Measurements from ENCODE around the gene SGSM2. TPM values are rescaled to one million over a fixed set of nuclear protein-coding genes. Genes with fewer than 3 reads are reported as not detected.

Gene SGSM2
- total RNA-seq, 1 donor from 2014 or later = 69.8 TPM

DNA sequence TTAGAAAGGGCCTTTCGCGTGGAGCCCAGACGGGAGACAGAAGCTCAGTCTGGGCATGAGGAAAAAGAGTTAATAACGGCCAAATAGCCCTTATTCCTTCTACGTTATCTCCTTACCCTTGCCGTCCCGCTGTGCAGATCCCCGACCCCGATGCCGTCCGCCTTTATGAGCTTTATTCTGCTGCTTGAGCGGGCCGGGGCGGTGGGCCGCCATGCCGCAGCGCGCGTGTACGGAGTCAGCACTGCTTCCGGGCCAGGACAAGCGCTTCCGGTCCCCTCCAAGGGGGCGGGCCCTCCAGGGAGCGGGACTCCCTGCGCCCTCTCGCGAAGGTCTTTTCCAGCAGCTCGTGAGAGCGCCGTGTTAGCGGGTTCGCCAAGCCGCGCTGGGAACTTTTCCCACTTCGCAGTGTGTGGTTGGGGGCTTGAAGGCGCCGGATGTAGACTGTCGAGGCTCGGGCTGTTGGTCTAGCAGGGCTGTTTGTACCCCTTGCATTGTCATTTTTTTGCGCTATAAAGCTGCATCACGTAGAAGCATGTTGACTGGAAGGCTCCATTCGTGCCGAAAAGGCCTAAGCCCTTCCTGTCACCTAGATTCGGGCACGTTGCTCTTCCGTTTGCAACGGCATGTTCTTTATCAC, 968 bp upstream of the SGSM2 start, which contains the start of gene TSR1:
Gene TSR1 (minus strand): TSS at position 243 of the 637 bp plus-strand sequence. CDS start 30 bp downstream, at position 213.
- peak; percentile 91 for DNase-seq (ENCODE audit: low spot score)

DNA sequence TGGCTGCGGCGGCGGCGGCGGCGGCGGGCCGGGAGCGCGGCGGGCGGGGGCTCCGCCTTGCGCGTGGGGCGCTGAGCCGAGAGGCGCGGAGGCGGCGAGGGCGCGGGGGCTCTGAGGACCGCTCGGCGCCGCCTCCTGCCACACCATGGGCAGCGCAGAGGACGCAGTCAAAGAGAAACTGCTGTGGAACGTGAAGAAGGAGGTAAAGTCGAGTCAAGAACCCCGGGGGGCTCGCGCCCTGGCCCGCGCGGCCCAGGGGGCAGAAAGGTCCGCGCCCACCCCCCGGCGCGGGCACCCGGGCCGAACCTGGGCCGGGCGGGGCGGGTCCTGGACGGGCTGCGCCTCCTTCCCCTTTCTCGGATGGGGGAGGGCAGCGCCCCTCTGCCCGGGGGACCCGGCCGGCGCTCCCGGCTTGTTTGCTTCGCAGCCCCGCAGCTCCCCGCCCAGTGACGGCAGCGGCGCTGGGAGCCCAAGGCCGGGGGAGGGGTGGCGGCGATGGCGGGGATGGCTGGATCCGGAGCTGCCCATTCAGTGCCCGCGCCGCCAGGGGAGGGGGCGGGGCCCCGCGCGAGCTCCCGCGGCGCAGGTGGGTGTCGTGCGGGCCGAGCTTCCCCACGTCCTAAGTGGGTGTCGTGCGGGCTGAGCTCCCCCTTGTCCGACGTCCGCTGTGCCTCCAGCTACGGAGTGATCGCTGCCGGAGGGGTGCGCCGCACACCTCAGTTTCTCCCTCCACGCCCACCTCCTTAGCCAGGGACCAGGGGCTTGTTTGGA, 428 bp downstream of the SGSM2 start:
- DNase-seq (ENCODE audit: low spot score) = peak; percentile 45

DNA sequence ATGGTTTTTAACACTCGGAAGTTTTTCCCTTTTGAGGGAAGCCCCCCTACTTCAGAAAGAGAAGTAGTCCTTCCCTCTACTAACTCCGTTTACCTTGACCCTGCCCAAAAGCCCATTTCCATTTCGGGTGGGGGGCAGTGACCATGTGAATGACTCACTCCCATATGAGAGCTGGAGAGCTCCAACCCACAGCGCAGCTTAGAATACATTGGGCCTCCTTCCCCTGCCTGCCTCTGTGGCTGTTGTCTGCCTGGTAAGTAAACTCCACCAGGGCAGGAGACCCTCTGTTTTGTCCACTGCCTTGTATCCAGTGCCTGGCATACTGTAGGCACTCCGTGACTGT, 985 bp downstream of the SGSM2 start:
- no peak for DNase-seq (ENCODE audit: low spot score)

DNA sequence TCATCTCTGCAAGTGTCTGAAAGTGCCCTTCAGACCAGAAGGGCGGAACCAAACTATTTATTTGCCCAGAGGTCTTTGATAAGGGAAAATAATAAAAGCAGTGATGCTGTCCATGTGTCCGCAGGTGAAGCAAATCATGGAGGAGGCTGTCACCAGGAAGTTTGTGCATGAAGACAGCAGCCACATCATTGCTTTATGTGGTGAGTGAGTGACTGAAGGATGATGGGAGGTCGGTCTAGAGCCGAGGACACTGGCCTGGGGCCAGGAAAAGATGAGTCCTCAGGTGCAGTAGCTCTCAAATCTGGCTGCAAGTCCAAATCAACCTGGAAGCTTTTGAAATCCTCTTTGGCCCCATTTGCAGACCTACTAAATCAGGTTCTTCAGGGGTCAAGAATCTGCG, 6.1 kb downstream of the SGSM2 start:
- DNase-seq (ENCODE audit: low spot score) = no peak

DNA sequence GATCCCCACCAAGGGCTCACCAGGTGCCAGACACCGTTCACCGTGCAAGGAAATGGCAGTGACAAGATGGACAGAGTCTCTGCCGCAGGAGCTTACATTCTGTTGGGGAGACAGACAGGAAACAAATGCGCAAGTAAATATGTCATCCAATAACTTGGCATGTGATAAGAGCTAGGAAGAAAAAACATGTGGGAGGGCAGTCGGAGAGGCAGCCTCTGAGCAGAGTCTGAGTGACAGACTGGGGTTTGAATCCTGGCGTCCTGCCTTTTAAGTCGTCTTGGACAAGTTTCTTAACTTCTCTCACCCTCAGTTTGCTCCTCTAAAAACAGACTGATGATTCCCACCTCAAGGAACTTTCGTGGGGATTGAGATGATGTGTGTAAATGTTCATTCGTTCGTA, 7.2 kb downstream of the SGSM2 start:
- DNase-seq (ENCODE audit: low spot score) = no peak

DNA sequence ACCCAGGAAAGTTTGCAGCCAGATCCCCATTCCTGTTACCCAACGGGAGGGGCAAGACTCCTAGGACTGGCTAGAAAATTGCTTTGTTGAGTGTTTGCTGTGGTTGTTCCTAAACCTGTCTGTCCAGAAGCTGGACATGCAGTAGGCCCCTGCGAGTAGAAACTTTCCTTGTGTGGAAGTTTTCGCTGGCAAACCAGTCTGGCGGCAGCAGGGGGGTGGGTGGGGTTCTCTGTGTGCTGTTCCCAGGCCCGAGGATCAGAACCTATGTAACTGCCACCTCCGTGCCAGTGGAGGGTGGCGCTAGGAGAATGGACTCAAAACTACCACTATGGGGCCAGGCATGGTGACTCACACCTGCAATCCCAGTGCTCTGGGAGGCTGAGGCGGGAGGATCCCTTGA, 9.2 kb downstream of the SGSM2 start:
- DNase-seq (ENCODE audit: low spot score) = no peak

DNA sequence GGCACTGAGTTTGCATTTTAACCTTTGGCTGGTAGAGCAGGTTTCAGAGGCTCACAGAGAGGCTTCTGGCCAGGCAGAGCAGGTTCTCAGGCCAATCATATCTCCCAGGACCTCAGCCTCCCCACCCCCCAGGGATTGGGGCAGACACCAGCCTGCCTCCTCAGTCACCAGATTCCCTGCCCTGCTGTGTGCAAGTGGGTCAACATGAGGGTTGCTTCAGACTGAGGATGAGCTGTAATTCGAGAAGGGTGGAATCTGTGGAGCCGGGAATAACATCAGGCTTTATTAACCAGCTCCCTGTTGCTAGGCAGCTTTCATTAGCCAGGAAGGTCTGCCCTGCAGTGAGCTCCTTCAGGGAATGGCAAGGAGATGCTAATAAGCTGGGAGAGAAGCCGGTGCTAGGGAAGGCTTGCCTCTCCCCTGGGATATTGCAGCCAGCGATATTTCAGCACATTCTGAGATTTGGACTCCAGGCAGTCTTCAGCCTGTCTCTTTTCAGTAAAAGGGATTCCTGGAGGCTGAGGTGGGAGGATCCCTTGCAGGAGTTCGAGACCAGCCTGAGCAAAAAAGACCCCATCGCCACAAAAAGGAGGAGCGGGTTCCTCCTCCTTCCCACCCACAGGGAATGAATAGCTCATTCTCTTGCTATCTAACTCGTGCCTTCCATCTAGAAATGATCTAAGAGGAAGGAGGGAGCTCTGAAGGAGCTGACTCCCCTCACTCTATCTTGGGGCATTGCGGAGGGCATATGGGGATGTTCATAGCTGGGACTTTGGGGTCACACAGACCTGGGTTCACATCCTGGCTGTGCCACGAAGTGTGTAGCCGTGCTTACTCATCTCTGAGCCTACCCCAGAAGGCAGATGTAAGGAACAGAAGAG, 10.7 kb downstream of the SGSM2 start:
- peak; percentile 67 for DNase-seq (ENCODE audit: low spot score)

DNA sequence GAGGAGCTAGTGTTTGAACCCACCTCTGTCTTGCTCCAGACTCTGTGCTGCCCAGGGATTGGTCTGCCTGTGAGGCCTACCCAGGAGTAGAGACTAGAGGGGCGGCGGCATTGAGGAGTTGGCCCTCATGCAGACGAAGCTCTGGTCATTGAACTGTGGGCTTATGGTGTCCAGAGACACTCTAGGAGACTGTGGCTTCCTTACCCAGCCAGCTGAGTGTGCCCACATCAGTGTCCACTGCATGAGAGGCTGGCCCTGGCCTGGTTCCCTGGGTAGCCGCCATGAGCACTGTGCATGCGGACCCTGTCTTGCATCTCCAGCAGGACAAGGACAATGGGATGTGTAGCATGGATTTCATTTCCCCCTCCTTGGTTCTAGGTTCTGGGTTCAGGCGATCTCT, 14.0 kb downstream of the SGSM2 start:
- DNase-seq (ENCODE audit: low spot score) = no peak

DNA sequence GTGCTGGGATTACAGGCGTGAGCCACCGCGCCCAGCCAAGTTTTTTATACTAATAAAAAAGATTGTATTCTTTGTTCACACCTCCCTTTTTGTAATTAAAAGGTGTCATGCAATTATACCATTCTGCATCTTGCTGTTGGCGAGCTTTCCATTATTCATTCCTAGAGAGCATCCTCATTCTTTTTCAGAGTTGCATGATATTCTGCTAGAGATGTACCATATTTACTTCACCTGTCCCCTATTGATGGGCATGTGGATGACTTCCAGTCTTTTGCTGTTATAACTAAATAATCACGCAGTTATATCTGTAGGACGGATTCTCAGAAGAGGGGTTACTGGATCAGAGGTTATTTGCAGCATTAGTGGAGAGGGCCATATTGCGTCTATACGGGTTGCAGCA, 17.0 kb downstream of the SGSM2 start:
- no peak for DNase-seq (ENCODE audit: low spot score)

DNA sequence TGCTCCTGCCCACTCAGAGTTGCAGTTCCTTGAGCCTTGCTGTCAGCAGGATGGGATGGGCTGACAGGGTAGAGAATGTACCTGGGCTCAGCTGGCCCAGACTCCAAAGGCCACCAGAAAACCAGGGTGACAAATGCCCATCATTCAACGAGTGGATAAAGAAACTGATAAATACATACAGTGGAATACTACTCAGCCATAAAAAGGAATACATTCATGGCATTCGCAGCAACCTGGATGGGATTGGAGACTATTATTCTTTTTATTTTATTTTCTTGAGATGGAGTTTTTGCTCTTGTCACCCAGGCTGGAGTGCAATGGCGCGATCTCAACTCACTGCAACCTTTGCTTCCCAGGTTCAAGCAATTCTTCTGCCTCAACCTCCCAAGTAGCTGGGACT, 19.9 kb downstream of the SGSM2 start:
- no peak for DNase-seq (ENCODE audit: low spot score)

DNA sequence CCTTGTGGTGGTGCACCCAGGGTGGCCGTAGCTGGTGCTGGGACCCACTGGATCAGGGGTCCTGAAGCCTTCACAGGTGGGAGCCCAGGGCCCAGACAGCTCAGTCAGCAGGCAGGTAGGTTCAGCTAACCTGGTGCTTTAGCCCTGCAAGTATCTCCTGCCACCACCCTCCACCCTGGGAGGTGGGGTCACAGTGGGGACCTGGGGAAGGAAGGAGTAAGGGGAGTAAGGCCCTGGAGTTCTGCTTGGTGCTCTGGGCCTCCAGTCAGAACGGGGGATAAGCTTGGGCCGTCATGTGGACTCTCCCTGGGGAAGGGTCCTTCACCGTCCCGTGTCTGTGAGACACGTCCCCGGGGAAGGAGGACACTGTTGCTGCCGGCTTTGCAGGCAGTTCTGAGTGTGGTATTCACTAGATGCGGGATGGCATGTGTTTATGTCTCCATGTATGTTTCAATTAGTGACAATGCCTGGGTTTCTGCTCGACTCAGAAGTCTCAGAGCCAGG, 20.7 kb downstream of the SGSM2 start:
- DNase-seq (ENCODE audit: low spot score) = no peak

DNA sequence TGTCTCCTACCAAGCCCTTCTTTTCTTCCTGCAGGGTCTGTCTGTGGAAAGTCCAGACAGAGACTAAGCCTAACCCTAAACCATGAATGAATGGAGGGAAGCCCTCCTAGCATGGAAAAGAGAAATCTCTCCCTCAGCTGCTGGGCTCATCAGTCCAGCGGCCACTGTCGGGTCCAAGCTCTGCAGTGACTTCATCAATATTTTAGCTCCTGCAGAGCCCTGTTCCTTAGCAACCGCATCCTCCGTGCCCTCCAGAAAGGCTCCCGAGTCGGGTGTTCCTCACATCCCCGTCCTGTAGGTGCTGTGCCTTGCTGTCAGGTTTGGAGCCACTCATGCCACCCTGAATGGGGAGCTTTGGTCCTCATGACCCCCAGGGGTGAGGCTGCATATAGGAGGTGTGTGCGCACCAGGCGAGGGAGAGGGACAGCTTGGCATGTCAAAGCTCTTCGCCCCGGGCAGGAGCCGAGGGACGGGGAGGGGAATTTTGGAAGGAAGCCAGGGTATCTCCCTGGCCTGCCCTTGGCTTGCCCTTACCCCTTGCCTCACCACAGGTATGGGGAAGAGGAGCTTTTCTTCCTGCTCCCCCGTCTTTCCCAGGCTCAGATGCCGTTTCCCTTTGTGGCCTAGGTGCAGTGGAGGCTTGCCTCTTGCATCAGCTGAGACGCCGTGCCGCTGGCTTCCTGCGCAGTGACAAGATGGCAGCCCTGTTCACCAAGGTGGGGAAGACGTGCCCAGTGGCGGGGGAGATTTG, 23.9 kb downstream of the SGSM2 start:
- no peak for DNase-seq (ENCODE audit: low spot score)

DNA sequence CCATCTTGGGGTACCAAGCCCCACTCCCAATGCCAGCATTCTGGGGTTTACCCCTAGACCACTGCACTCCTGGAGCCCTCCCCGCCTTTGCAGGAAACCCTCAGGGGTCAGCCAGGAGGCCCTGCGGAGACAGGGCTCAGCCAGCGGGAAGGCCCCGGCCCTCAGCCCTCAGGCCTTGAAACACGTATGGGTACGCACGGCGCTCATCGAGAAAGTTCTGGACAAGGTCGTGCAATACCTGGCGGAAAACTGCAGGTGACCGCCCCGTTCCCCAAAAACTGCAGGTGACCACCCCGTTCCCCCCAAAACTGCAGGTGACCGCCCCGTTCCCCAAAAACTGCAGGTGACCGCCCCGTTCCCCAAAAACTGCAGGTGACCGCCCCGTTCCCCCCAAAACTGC, 24.7 kb downstream of the SGSM2 start:
- DNase-seq (ENCODE audit: low spot score) = no peak

DNA sequence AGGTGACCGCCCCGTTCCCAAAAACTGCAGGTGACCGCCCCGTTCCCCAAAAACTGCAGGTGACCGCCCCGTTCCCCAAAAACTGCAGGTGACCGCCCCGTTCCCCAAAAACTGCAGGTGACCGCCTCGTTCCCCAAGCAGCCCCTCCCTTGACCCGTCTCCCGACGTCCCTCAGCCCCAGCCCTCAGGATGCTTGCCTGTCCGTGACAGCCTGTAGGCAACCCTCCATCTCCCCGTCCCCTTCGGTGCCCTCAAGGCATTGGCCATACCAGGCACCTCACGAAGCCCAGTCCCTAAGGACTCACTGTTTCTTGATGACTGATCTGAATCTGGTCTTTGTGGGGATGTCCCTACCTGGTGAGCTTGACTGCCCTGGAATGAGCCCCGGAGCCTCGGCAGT, 25.1 kb downstream of the SGSM2 start:
- no peak for DNase-seq (ENCODE audit: low spot score)

DNA sequence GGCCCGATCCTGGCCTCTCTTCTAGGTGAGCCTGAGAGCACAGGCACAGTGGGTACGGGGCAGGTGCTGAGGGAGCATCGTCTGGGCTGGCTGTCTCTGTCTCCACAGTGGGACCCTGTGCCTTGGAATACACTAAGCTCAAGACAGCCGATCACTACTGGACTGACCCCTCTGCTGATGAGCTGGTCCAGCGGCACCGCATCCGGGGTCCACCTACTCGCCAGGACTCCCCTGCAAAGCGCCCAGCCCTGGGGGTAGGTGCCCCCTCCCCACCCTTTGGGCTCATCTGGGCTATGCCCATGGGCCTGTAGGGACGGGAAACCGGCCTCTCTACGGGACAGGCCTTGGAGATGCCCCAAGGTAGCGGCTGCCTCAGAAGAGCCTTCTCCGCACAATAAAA, 25.6 kb downstream of the SGSM2 start:
- no peak for DNase-seq (ENCODE audit: low spot score)

DNA sequence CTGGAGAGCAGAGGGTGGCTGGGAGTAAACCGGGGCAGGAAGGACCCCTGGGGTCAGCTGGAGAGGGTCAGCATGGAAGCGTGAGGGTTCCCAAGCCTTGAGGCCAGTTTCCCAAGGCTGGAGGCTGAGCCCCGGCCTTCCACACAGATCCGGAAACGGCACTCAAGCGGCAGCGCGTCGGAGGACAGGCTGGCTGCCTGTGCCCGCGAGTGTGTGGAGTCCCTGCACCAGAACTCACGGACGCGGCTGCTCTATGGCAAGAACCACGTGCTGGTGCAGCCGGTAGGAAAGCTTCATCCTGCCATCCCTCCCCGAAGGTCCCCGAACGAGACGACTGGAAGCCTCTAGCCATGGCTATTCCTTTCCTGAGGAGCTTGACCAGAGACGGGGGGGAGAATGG, 26.0 kb downstream of the SGSM2 start:
- no peak for DNase-seq (ENCODE audit: low spot score)

DNA sequence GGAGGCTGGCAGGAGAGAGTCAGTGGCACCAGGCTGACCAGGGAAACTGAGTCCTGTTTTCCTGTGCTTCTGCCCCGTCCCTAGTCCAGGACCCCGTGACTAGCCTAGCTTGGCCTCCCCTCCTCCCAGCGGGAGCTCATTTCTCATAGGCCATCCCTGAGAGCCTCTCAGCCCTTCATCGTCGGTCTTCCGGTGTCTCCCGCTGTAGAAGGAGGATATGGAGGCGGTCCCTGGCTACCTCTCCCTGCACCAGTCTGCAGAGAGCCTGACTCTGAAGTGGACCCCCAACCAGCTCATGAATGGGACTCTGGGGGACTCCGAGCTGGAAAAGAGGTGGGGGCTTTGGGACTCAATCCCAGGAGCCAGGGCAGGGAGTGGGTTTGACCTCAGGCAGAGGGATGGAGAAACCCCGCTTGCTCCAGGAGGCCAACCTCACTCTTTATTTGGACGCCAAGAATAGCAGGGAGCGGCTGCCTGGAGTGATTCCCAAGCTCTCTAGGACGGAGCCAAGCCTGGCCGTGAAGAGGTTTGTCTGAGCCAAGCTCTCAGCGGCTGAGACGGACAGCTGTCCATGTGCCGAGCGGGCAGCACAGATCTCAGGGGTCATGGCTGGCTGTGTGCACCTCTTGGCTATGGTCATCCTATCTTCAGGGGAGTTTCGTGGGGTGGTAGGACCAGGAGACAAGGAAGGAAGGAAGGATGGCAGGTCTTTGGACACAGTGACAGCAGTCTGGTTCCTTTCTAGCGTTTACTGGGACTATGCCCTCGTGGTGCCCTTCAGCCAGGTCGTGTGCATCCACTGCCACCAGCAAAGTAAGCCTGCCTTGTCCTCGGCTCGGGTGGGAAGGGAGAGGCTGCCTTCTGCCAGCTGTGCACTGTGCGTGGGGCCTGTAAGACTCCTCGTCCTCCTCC, 26.8 kb downstream of the SGSM2 start:
- no peak for DNase-seq (ENCODE audit: low spot score)

DNA sequence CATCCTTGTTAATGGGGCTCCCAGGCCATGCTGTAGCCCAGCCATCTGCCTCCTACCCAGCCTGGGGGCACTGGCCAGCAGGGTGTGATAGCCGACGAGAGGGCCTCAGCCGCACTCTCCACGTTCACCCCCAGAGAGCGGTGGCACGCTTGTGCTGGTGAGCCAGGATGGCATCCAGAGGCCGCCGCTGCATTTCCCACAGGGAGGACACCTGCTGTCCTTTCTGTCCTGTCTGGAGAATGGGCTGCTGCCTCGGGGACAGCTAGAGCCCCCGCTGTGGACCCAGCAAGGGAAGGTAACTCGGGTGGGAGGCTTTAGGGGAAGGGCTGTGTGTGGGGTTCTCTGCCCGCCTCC, 27.4 kb downstream of the SGSM2 start:
- no peak for DNase-seq (ENCODE audit: low spot score)

DNA sequence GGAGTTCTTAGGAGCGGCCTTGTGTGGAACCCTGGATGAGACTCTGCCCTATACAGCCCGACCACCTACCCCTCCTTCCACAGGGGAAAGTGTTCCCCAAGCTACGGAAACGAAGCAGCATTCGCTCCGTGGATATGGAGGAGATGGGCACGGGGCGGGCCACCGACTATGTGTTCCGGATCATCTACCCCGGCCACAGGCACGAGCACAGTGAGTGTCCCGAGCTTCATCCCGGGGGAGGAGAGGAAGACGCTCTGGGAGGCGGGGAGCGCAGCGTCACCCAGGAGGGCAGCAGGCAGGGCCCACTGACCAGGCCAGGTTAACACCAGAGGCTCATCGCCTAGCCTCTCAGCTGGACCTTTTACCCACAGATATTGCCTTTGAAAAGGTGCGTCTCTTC, 27.8 kb downstream of the SGSM2 start:
- DNase-seq (ENCODE audit: low spot score) = no peak

DNA sequence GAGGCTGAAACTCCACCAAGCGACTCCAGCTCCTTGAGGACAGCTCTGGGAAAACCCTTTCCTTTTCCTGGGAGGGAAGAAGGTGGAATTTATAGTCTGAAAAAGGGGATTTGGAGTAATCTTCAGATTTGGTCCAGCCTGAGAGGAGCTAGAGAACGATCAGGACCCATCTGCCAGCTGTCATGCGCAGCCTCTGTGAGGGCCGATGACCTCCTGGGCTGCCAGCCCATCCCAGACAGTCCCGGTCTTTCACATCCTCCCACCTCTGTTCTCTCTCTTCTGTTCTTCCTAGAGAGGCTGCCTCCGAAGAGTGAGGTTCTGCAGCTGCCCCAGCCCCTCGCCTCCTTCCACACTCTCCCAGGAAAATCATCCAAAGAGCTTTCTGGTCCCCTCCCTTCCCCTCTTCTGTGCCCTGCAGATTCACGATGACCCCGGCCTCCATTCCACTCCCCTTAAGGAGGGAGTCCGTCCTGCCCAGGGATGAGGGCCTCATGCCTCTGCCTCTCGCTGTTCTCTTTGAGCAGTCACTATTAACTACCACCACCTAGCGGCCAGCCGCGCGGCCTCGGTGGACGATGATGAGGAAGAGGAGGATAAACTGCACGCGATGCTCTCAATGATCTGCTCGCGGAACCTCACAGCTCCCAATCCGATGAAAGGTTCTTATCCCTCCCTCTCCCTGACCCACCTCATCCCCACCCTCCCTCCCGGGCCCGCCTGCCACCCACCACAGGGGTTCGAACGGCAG, 29.6 kb downstream of the SGSM2 start:
- DNase-seq (ENCODE audit: low spot score) = no peak
